H1 (cell line): ENCODE results near the gene ADPRS. TPM values are rescaled to one million over a fixed set of nuclear protein-coding genes. Genes with fewer than 3 reads are reported as not detected.

Source experiments
- ATF2 ChIP-seq: IDR thresholded peaks from 2 replicates; pipeline ENCODE4 v1.6.1; 2012; ENCODE audit warnings: low read length, inconsistent platforms
- BCL11A ChIP-seq, 2 experiments: IDR thresholded peaks; one replicate each; pipeline ENCODE4 v1.6.1; 2011; ENCODE audit warnings: low read depth in 2 of 2, low read length in 2 of 2, mild to moderate bottlenecking in 2 of 2
- CBX5 ChIP-seq: fragments of 300-800, 300-1000 bp; sonication (generic); IDR thresholded peaks from 2 replicates; pipeline ENCODE4 v1.7.1; 2016; ENCODE audit warnings: antibody characterized with exemption, low read length, low read depth
- CREB1 ChIP-seq: IDR thresholded peaks from 2 replicates; pipeline ENCODE4 v1.6.1; 2012; ENCODE audit warnings: inconsistent platforms
- EP300 ChIP-seq, 2 experiments: IDR thresholded peaks; 1 replicate in 1 of 2; 2 replicates in 1 of 2; pipeline ENCODE4 v1.6.1; 2011 to 2012; ENCODE audit warnings: low read depth in 2 of 2, low read length in 2 of 2, mild to moderate bottlenecking in 2 of 2, borderline replicate concordance in 1 of 2, inconsistent platforms in 1 of 2, moderate library complexity in 1 of 2
- HDAC2 ChIP-seq, 2 experiments: fragments of 300-600 bp in 1 of 2; sonication (generic) in 1 of 2; IDR thresholded peaks; 2 replicates each; pipeline ENCODE4 v1.6.1; 2011 to 2012; ENCODE audit warnings: low read depth in 2 of 2, low read length in 2 of 2, mild to moderate bottlenecking in 2 of 2, moderate library complexity in 2 of 2, borderline replicate concordance in 1 of 2, inconsistent platforms in 1 of 2
- JUND ChIP-seq: IDR thresholded peaks from 2 replicates; pipeline ENCODE4 v1.6.1; 2011; ENCODE audit warnings: mild to moderate bottlenecking, improper control_type of control experiment, low read length
- KDM1A ChIP-seq: fragments of 200-600, 300-600 bp; sonication (generic); IDR thresholded peaks from 2 replicates; pipeline ENCODE4 v1.7.1; 2016; ENCODE audit warnings: mild to moderate bottlenecking, low read length, borderline replicate concordance
- NRF1 ChIP-seq: IDR thresholded peaks from 2 replicates; pipeline ENCODE4 v1.6.1; 2011; ENCODE audit warnings: mild to moderate bottlenecking, low read depth, low read length, improper control_type of control experiment
- RFX5 ChIP-seq: IDR thresholded peaks from 2 replicates; pipeline ENCODE4 v1.6.1; 2011; ENCODE audit warnings: low read depth, low read length, improper control_type of control experiment, borderline replicate concordance
- RXRA ChIP-seq: IDR thresholded peaks from 2 replicates; pipeline ENCODE4 v1.6.1; 2011; ENCODE audit warnings: low read depth, mild to moderate bottlenecking, low read length, moderate library complexity; ENCODE audit not compliant: insufficient read depth
- SIN3A ChIP-seq, 2 experiments: IDR thresholded peaks in 1 of 2; conservative IDR thresholded peaks in 1 of 2; 2 replicates each; pipeline ENCODE4 v1.6.1; 2011 to 2012; ENCODE audit warnings: low read length in 2 of 2, improper control_type of control experiment in 1 of 2, low read depth in 1 of 2, mild to moderate bottlenecking in 1 of 2
- SIRT6 ChIP-seq: IDR thresholded peaks from one replicate; pipeline ENCODE4 v1.7.1; 2012; ENCODE audit warnings: low read length, inconsistent platforms
- SP1 ChIP-seq: IDR thresholded peaks from 2 replicates; pipeline ENCODE4 v1.6.1; 2011; ENCODE audit warnings: low read depth, low read length
- SP4 ChIP-seq: IDR thresholded peaks from 2 replicates; pipeline ENCODE4 v1.6.1; 2012; ENCODE audit warnings: low read length, inconsistent platforms
- SUZ12 ChIP-seq: fragments of 200-600 bp; sonication (generic); IDR thresholded peaks from 2 replicates; pipeline ENCODE4 v1.6.1; 2012; ENCODE audit warnings: mild to moderate bottlenecking, inconsistent platforms, low read length, moderate library complexity, mixed read lengths
- TAF1 ChIP-seq: IDR thresholded peaks from 2 replicates; pipeline ENCODE4 v1.6.1; 2011; ENCODE audit warnings: mild to moderate bottlenecking, low read depth, low read length
- TAF7 ChIP-seq: optimal IDR thresholded peaks from 2 replicates; pipeline ENCODE3; 2011; ENCODE audit warnings: low read depth, mild to moderate bottlenecking, inconsistent platforms, low read length, moderate library complexity, borderline replicate concordance
- TBP ChIP-seq: IDR thresholded peaks from 2 replicates; pipeline ENCODE4 v1.6.1; 2011; ENCODE audit warnings: low read depth, low read length, improper control_type of control experiment
- ZNF274 ChIP-seq: IDR thresholded peaks from 2 replicates; pipeline ENCODE4 v1.7.0; 2012; ENCODE audit warnings: low read length, borderline replicate concordance; ENCODE audit errors: extremely low read depth
- polyA plus RNA-seq, 7 experiments: library from polyadenylated mRNA; depleted of rRNA in 3 of 7; stranded (reverse) in 5 of 7; unstranded in 2 of 7; fragments of >200 nt in 5 of 7; fragments of 200-250 nt in 2 of 7; gene quantifications; 1 replicate in 5 of 7; 2 replicates in 1 of 7; 4 replicates in 1 of 7; pipeline versions ENCODE4 v1.2.1 to v1.2.3, GENCODE V29; 2011 to 2013; ENCODE audit warnings: missing spikeins in 2 of 7, mixed read lengths in 2 of 7
- total RNA-seq: library from RNA; stranded (reverse); fragmentation: NEBNext Ultra II Directional; extraction: Animal tissue kit (Norgen Biotek cat#: 25700); gene quantifications from 2 replicates; pipeline ENCODE4 v1.2.1, GENCODE V29; 2021

ADPRS gene
- total and polyA plus RNA-seq, 2 of the 8 experiments (the other 6 are each of a cell fraction or from before 2014, with no cell fraction given), result 22.9 to 38.1 TPM

GRCh38 chr1:36088577-36089392 is at the start of gene ADPRS (continued):
- TF ChIP-seq KDM1A (no peak), BCL11A (IDR thresholded peaks at IDR 0.05; ENCODE audit: low read depth in 2 of 2, low read length in 2 of 2) (no peak), SIRT6 (no peak), ATF2 (0 out of 2 replicates have a peak, but pooled peaks have one; percentile 30), EP300 (IDR thresholded peaks at IDR 0.05; ENCODE audit: borderline replicate concordance in 1 of 2, low read depth in 2 of 2, low read length in 2 of 2) (peak in 1 of 2 experiments; percentile 81; a peak in 1 of 3 replicates), RXRA (no peak), NRF1 (no peak), TAF1 (peak; percentile 99), TAF7 (peak; percentile 96), HDAC2 (IDR thresholded peaks at IDR 0.05; ENCODE audit: borderline replicate concordance in 1 of 2, low read depth in 2 of 2, low read length in 2 of 2) (peak in 1 of 2 experiments; percentile 78; a peak in 1 of 4 replicates), SIN3A (conservative IDR thresholded peaks at IDR 0.05 in 1 of 2, IDR thresholded peaks at IDR 0.05 in 1 of 2; ENCODE audit: low read depth in 1 of 2, low read length in 2 of 2) (peak; percentile 86 to 94; a peak in 3 of 4 replicates), RFX5 (no peak), CREB1 (peak; percentile 96), JUND (no peak; the same call in 1 of the 2 replicates), CBX5 (no peak), SP4 (0 out of 2 replicates have a peak, but pooled peaks have one; percentile 43), ZNF274 (no peak), TBP (peak; percentile 87), SP1 (peak; percentile 69; the same call in 1 of the 2 replicates), SUZ12 (no peak)
